ENCODE data around the gene MYO1E. TPM values are rescaled to one million over a fixed set of nuclear protein-coding genes. Genes with fewer than 3 reads are reported as not detected.
A peak's percentile ranks its signal among the peaks of the same experiment; 100 is the strongest.

Gene MYO1E
- total and polyA plus RNA-seq, 4 donors = 20.9 to 84.2 (median 52.4) TPM

DNA sequence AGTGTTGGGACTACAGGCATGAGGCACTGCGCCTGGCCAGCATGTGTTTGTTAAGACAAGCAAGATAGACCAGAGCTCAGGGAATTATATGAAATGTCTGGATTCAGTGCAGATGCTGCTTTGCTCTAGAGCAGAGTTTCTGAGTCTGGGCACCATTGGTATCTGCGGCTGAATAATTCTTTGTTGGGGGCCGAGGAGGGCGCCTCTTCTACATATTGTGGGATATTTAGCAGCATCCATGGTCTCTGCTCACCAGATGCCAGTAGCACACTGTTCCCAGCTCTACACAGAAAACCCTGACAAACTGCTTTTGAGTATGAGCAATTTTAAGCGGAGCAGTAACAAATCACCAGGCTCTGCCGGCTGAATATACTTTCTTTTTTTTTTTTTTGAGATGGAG lies 169.7 kb downstream of the MYO1E start:
- Histone ChIP-seq H3K9ac (ENCODE audit: insufficient read depth in 1 of 2, low read length in 2 of 2) (no peak overlapping the region), H3K27ac (ENCODE audit: low read depth in 1 of 2, low read length in 1 of 2) (no peak overlapping the region), H3K36me3 (ENCODE audit: control insufficient read depth in 4 of 4, insufficient read depth in 4 of 4, low read length in 4 of 4) (peaks cover 0 to 33% (median 13%) of the 10 kb centered on the region in 4 donors), H3K4me1 (ENCODE audit: control insufficient read depth in 5 of 5, insufficient read depth in 5 of 5, low read length in 5 of 5) (peaks cover 0 to 4% (median 0%) of the 10 kb centered on the region in 5 donors), H3K4me3 (no peak overlapping the region), H3K9me3 (ENCODE audit: control insufficient read depth in 4 of 4, insufficient read depth in 3 of 4, low read length in 3 of 4) (no peaks in the 10 kb centered on the region), H3K27me3 (ENCODE audit: control insufficient read depth in 3 of 3, insufficient read depth in 3 of 3, low read length in 2 of 3) (no peaks in the 10 kb centered on the region)
- TF ChIP-seq, protein P1, sequence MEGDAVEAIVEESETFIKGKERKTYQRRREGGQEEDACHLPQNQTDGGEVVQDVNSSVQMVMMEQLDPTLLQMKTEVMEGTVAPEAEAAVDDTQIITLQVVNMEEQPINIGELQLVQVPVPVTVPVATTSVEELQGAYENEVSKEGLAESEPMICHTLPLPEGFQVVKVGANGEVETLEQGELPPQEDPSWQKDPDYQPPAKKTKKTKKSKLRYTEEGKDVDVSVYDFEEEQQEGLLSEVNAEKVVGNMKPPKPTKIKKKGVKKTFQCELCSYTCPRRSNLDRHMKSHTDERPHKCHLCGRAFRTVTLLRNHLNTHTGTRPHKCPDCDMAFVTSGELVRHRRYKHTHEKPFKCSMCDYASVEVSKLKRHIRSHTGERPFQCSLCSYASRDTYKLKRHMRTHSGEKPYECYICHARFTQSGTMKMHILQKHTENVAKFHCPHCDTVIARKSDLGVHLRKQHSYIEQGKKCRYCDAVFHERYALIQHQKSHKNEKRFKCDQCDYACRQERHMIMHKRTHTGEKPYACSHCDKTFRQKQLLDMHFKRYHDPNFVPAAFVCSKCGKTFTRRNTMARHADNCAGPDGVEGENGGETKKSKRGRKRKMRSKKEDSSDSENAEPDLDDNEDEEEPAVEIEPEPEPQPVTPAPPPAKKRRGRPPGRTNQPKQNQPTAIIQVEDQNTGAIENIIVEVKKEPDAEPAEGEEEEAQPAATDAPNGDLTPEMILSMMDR (IDR thresholded peaks at IDR 0.05; ENCODE audit: control extremely low read depth, extremely low read depth) = no peak
- WGBS, 2 donors = 96 to 97% methylated on average over 6 of the region's 6 CpGs
- DNase-seq (no peak), ATAC-seq (ENCODE audit: insufficient read depth, low FRiP score) (no peak)

DNA sequence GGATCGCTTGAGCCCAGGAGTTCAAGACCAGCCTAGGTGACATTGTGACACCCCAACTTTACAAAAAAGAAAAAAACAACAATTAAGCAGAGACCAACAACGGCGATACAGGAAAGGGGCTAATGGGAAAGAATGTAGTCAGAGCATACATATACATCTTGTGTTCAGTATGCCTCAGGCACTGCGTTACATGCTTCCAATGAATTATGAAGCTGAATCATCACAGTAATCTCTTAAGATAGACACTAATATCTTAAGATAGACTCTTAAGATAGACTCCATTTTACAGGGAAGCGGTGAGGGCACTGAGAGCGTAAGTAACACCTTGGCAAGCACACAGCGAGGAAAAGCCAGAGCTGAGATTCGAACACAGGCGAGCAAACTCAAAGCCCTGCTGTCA lies 172.1 kb downstream of the MYO1E start:
- WGBS, 2 donors = 96 to 98% methylated on average over 9 of the region's 9 CpGs
- H3K36me3 ChIP-seq (ENCODE audit: control insufficient read depth in 4 of 4, insufficient read depth in 4 of 4, low read length in 4 of 4) = peaks cover 0 to 23% (median 10%) of the 10 kb centered on the region in 4 donors
- DNase-seq (no peak), ATAC-seq (ENCODE audit: insufficient read depth, low FRiP score) (no peak)
- H3K27ac ChIP-seq (ENCODE audit: low read depth in 1 of 2, low read length in 1 of 2) = peak overlapping the region in 1 of 2 donors; percentile 41
- peaks cover 0 to 4% (median 0%) of the 10 kb centered on the region in 5 donors for H3K4me1 ChIP-seq (ENCODE audit: control insufficient read depth in 5 of 5, insufficient read depth in 5 of 5, low read length in 5 of 5)
- H3K9ac ChIP-seq (ENCODE audit: insufficient read depth in 1 of 2, low read length in 2 of 2) = no peak overlapping the region
- TF ChIP-seq, protein P1 (IDR thresholded peaks at IDR 0.05; ENCODE audit: control extremely low read depth, extremely low read depth) = no peak
- H3K4me3 ChIP-seq = no peak overlapping the region
- H3K27me3 ChIP-seq (ENCODE audit: control insufficient read depth in 3 of 3, insufficient read depth in 3 of 3, low read length in 2 of 3) = no peaks in the 10 kb centered on the region
- H3K9me3 ChIP-seq (ENCODE audit: control insufficient read depth in 4 of 4, insufficient read depth in 3 of 4, low read length in 3 of 4) = no peaks in the 10 kb centered on the region

GRCh38 chr15:59199626-59200465 lies 172.8 kb downstream of the MYO1E start:
- Histone ChIP-seq H3K27me3 (ENCODE audit: control insufficient read depth in 3 of 3, insufficient read depth in 3 of 3, low read length in 2 of 3) (no peaks in the 10 kb centered on the region), H3K36me3 (ENCODE audit: control insufficient read depth in 4 of 4, insufficient read depth in 4 of 4, low read length in 4 of 4) (peaks cover 0 to 26% (median 12%) of the 10 kb centered on the region in 4 donors), H3K4me3 (no peak overlapping the region), H3K4me1 (ENCODE audit: control insufficient read depth in 5 of 5, insufficient read depth in 5 of 5, low read length in 5 of 5) (peaks cover 0 to 4% (median 0%) of the 10 kb centered on the region in 5 donors), H3K27ac (ENCODE audit: low read depth in 1 of 2, low read length in 1 of 2) (peak overlapping the region in 1 of 2 donors; percentile 41), H3K9me3 (ENCODE audit: control insufficient read depth in 4 of 4, insufficient read depth in 3 of 4, low read length in 3 of 4) (no peaks in the 10 kb centered on the region), H3K9ac (ENCODE audit: insufficient read depth in 1 of 2, low read length in 2 of 2) (no peak overlapping the region)
- WGBS, 2 donors = 90 to 94% methylated on average over 10 of the region's 10 CpGs
- ATAC-seq (ENCODE audit: insufficient read depth, low FRiP score) (no peak), DNase-seq (no peak)
- TF ChIP-seq, protein P1 (IDR thresholded peaks at IDR 0.05; ENCODE audit: control extremely low read depth, extremely low read depth) = no peak

Data from lung (tissue), 12 donors.